Endothelial cell of umbilical vein (primary cell): ENCODE data around the gene TROAP. TPM values are rescaled to one million over a fixed set of nuclear protein-coding genes. Genes with fewer than 3 reads are reported as not detected.

Experiments
- BruUV-seq: library from RNA; stranded (reverse); fragments of 400-500 nt; replicated peaks from 2 replicates; lab custom pipeline; 2021; lab: Mats Ljungman, UMichigan
- CTCF ChIA-PET: fragments of 300-600, 350-600 bp; sonication (Branson Sonifier 250); formaldehyde crosslinking; loops from one replicate; lab custom pipeline; 2021; ENCODE audit warnings: antibody characterized with exemption, inconsistent platforms; lab: Charles Lee
- POLR2A ChIA-PET: fragments of 300-600, 350-600 bp; sonication (Branson Sonifier 250); formaldehyde crosslinking; loops from one replicate; lab custom pipeline; 2021; ENCODE audit warnings: antibody characterized with exemption, inconsistent platforms; lab: Charles Lee
- DNase-seq: peaks from one replicate; pipeline ENCODE4 v3.0.0-alpha.2; 2011; ENCODE audit warnings: low read depth, low spot score
- FAIRE-seq: peaks from 2 replicates; lab custom pipeline; 2011; peaks lifted over from hg19 to GRCh38; lab: Jason Lieb, UNC
- H2AFZ ChIP-seq: 2 replicates; pipeline ENCODE4 v1.6.0; 2012; ENCODE audit warnings: low read depth, low read length, control low read depth, inconsistent platforms
- H3K27ac ChIP-seq: 2 replicates; pipeline ENCODE4 v1.5.1; 2011; ENCODE audit warnings: low read depth, mild to moderate bottlenecking, control low read depth, low read length, moderate library complexity; ENCODE audit not compliant: insufficient read depth
- H3K27me3 ChIP-seq, 2 experiments: 2 replicates each; pipeline versions ENCODE4 v1.6.0 to v1.6.1; 2011; ENCODE audit warnings: low read length in 2 of 2, mixed read lengths in 1 of 2; ENCODE audit not compliant: control insufficient read depth in 2 of 2, insufficient read depth in 2 of 2
- H3K36me3 ChIP-seq, 2 experiments: 2 replicates in 1 of 2; 3 replicates in 1 of 2; pipeline ENCODE4 v1.5.1; 2011; ENCODE audit warnings: low read length in 2 of 2, mild to moderate bottlenecking in 1 of 2, moderate library complexity in 1 of 2; ENCODE audit not compliant: control insufficient read depth in 2 of 2, insufficient read depth in 2 of 2; ENCODE audit errors: extremely low read depth in 1 of 2
- H3K4me1 ChIP-seq: 3 replicates; pipeline ENCODE4 v1.5.1; 2011; ENCODE audit warnings: mild to moderate bottlenecking, low read length; ENCODE audit not compliant: control insufficient read depth, insufficient read depth; ENCODE audit errors: extremely low read depth
- H3K4me2 ChIP-seq: 2 replicates; pipeline ENCODE4 v1.6.1; 2011; ENCODE audit warnings: low read length, control low read depth, mixed read lengths; ENCODE audit not compliant: insufficient read depth
- H3K4me3 ChIP-seq, 3 experiments: fragments of 200-600 bp in 1 of 3; sonication (generic), shearing (Covaris generic) in 1 of 3; replicated peaks in 1 of 3; 2 replicates each; pipeline ENCODE4 v1.5.1; 2011 to 2016; ENCODE audit warnings: control low read depth in 3 of 3, low read length in 3 of 3, mild to moderate bottlenecking in 2 of 3, inconsistent platforms in 1 of 3, low read depth in 1 of 3, moderate library complexity in 1 of 3; ENCODE audit not compliant: insufficient read depth in 1 of 3
- H3K79me2 ChIP-seq: 2 replicates; pipeline ENCODE4 v1.6.0; 2012; ENCODE audit warnings: low read length, inconsistent platforms; ENCODE audit not compliant: control insufficient read depth, insufficient read depth
- H3K9ac ChIP-seq: replicated peaks from 2 replicates; pipeline ENCODE3; 2011; ENCODE audit warnings: low read length, control low read depth; ENCODE audit not compliant: insufficient read depth; ENCODE audit errors: extremely low read depth
- H3K9me1 ChIP-seq: replicated peaks from 3 replicates; pipeline ENCODE4 v1.6.0; 2011; ENCODE audit warnings: mild to moderate bottlenecking, low read length; ENCODE audit not compliant: control insufficient read depth, insufficient read depth; ENCODE audit errors: extremely low read depth
- H3K9me3 ChIP-seq: replicated peaks from 2 replicates; pipeline ENCODE4 v1.5.1; 2012; ENCODE audit warnings: low read length, inconsistent platforms; ENCODE audit not compliant: control insufficient read depth, insufficient read depth
- H4K20me1 ChIP-seq: replicated peaks from 2 replicates; pipeline ENCODE3; 2011; ENCODE audit warnings: mild to moderate bottlenecking, low read length; ENCODE audit not compliant: control insufficient read depth, insufficient read depth; ENCODE audit errors: extremely low read depth
- CTCF ChIP-seq, 2 donors: IDR thresholded peaks; 1 replicate in 1 of 2; 2 replicates in 1 of 2; pipeline ENCODE4 v1.5.1; 2011; ENCODE audit warnings: low read length in 2 of 2, mild to moderate bottlenecking in 2 of 2, moderate library complexity in 2 of 2, control low read depth in 1 of 2, inconsistent platforms in 1 of 2, low read depth in 1 of 2; ENCODE audit not compliant: insufficient read depth in 1 of 2; ENCODE audit errors: extremely low read depth in 1 of 2
- EZH2 ChIP-seq: IDR thresholded peaks from 2 replicates; pipeline ENCODE4 v1.6.1; 2012; ENCODE audit warnings: borderline replicate concordance, low read depth, mild to moderate bottlenecking, moderate library complexity, low read length, inconsistent platforms; ENCODE audit not compliant: severe bottlenecking
- FOS ChIP-seq: IDR thresholded peaks from 2 replicates; pipeline ENCODE4 v1.6.1; 2011; ENCODE audit warnings: mild to moderate bottlenecking, low read length, moderate library complexity, borderline replicate concordance; ENCODE audit not compliant: insufficient read depth
- GATA2 ChIP-seq: IDR thresholded peaks from 2 replicates; pipeline ENCODE4 v1.7.0; 2011; ENCODE audit warnings: low read depth, mild to moderate bottlenecking, moderate library complexity, mixed read lengths, low read length; ENCODE audit not compliant: insufficient read length, insufficient read depth
- JUN ChIP-seq: IDR thresholded peaks from 2 replicates; pipeline ENCODE4 v1.6.1; 2011; ENCODE audit warnings: borderline replicate concordance, low read depth; ENCODE audit not compliant: insufficient read length, insufficient read depth
- MYC ChIP-seq: IDR thresholded peaks from one replicate; pipeline ENCODE4 v1.6.1; 2011; ENCODE audit warnings: mild to moderate bottlenecking, low read depth, low read length
- POLR2AphosphoS5 ChIP-seq: IDR thresholded peaks from 2 replicates; pipeline ENCODE4 v1.6.1; 2012; ENCODE audit warnings: low read depth, mild to moderate bottlenecking, control low read depth, low read length, moderate library complexity; ENCODE audit not compliant: insufficient read depth
- dilution Hi-C: fragments of 300-500 bp; cut with MboI; formaldehyde crosslinking; loops from one replicate; pipeline ENCODE4 v1.15.0; 2019; ENCODE audit warnings: low sequenced_read_pairs; ENCODE audit not compliant: extremely low pct_ligation_motif_present
- intact Hi-C: fragments of 100-400 bp; cut with micrococcal nuclease; formaldehyde crosslinking; loops from one replicate; pipeline ENCODE4 v1.10.0; 2022
- polyA plus RNA-seq, 4 experiments: library from polyadenylated mRNA; depleted of rRNA in 3 of 4; stranded (reverse) in 3 of 4; unstranded in 1 of 4; fragments of >200 nt; gene quantifications; 2 replicates each; pipeline versions ENCODE4 v1.2.1 to v1.2.3, GENCODE V29; 2011 to 2012; ENCODE audit warnings: missing spikeins in 1 of 4
- total RNA-seq: library from RNA; stranded (reverse); gene quantifications from 2 replicates; pipeline ENCODE4 v1.2.3, GENCODE V29; 2021
- TF ChIP-seq, protein P1 (sequence below): IDR thresholded peaks from 2 replicates; pipeline ENCODE4 v1.6.1; 2011; ENCODE audit not compliant: insufficient read depth, insufficient read length

The TROAP gene
- total and polyA plus RNA-seq, 2 donors (not counting 3 experiments of a cell fraction or from before 2014, with no cell fraction given) = 31.7 to 68.6 TPM

DNA sequence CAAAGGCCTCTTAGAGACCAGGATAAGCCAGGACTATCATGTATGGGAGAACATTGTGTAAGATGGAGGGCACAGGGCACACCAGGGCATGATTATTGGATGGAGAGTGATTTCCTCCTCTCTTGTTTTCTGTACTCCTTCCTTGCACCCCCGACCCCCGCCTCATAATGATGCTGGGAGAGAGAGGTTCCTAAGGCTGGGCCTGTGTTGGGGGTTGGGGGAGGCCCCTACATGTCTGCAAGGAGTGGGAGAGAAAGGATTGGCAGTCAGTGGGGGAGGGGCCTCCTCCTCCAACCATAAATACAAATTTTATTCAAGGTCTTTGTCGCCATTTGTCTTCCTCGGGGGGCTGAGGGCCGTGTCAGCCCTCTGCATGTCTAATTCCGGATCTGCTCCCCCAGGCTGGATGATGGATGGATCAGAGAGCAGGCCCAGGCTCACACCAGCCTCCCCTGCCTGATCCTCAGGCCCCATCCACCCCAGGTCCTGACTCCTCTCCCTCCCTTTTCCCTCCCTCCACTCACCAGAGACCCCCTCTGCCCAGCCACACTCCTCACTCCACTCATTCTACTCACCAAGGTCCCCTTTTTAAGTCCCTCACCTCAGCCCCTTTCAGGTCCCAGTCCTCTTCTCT, 15.9 kb downstream of the TROAP start:
- Histone ChIP-seq H3K79me2 (no peaks in the 10 kb centered on the region), H3K9me3 (no peaks in the 10 kb centered on the region), H3K36me3 (no peaks in the 10 kb centered on the region), H3K9me1 (no peaks in the 10 kb centered on the region), H3K27me3 (peaks cover 58 to 75% of the 10 kb centered on the region in 2 experiments), H3K4me2 (no peak overlapping the region), H4K20me1 (no peaks in the 10 kb centered on the region), H3K9ac (no peak overlapping the region), H3K4me3 (no peak overlapping the region), H3K4me1 (peaks cover 12% of the 10 kb centered on the region), H3K27ac (no peak overlapping the region), H2AFZ (no peak overlapping the region)
- dilution Hi-C loops = no loop called here
- no peak for FAIRE-seq
- BruUV-seq = no TSS peak
- ChIA-PET POLR2A (interaction anchor here (0.6 kb wide), 1 partner anchor 444 kb away, joined by 5 read pairs; no protein-coding TSS in a partner anchor), CTCF (interaction anchor here (0.9 to 9.0 kb wide), 4 partner anchors 10 to 50 kb away, joined by 3 to 280 read pairs (median 16); partner anchors contain the start of gene DNAJC22)
- no peak for DNase-seq
- TF ChIP-seq GATA2 (no peak), MYC (no peak), CTCF (IDR thresholded peaks at IDR 0.05; ENCODE audit: extremely low read depth in 1 of 2, insufficient read depth in 1 of 2, low read depth in 1 of 2, low read length in 2 of 2) (no peak), POLR2AphosphoS5 (no peak), FOS (no peak), EZH2 (no peak), JUN (no peak)
- TF ChIP-seq, protein P1, sequence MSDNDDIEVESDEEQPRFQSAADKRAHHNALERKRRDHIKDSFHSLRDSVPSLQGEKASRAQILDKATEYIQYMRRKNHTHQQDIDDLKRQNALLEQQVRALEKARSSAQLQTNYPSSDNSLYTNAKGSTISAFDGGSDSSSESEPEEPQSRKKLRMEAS = no peak
- intact Hi-C loops = no loop called here
